Hypothalamus (tissue), 51 donors: ENCODE measurements around the gene C3orf52.

Source experiments
- DNase-seq, 51 donors: peaks; one replicate each; lab custom pipeline; 2025; lab: John Stamatoyannopoulos, UW

C3orf52 gene

DNA sequence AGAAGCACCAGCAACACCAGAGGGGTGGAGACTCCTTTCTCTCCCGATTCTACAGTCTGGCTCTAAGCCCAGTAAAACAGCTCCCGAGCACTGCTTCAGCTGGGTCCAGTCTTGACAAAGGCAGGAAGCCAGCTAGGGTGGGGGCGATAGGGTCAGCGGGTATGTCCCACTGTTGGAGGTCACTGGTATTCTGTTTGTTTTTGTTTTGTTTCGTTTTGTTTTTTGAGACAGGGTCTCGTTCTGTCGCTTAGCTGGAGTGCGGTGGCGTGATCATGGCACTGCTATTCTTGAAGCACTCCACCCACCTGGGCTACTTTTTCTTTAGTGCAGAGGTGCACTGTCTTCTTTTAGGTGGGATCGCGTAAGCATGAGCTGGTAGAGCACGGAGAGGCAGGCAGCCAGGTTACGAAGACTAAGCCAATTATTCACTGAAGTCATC is 30.6 kb downstream of the C3orf52 start:
- DNase-seq, result no peak

DNA sequence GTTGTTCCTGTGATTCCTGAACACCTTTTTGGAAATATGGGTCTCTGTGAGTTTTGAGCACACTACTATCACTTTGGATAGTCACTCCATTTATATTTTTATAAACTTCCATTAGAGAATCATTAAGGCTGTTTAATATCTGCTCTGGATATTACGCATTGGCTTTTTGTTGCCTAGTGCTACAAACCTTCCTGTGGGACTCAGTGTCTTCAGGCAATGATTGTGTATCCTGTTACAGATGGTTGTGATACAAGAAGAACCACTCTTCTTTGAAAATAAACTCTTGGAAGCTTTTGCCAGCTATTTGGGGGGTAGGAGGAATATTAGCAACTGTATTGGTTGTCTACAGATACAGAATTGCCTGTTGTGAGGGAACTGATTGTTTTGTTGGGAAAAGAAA is 31.2 kb downstream of the C3orf52 start:
- no peak for DNase-seq

DNA sequence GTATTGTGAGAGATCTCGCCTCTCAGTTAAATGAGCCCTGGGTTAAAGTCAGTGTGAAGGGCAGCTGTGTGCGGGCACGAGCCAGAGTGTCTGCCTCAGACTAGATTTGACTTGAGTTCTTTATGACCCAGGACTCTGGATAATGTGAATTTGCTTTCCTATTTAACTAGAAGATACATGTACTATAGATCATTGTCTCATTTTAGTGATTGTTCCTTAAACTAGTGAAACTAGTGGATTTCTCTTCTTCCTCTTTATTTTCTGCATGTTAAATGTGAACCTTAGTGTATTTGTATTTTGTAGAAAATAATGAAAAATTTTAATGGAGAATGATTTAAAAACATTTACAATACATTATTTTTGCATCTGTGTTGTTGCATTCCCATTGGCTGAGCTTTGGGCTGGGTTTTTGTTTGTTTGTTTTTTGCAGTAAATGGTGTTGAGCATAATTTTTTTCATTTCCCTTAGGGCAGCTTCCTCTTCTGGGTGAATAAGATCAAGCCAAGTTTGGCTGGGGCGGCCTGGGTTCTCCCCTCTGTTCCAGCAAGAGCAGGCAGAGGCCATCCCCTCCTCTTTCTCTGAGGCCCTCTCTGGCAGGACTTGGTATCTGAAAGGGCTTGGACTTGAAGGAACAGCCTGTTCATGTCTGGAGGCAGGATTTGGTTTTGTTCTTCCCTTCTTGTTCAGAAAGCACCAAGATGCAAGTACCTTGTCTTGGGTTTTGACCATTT is 31.8 kb downstream of the C3orf52 start:
- peak in 14 of 51 donors; percentile 1 to 33 (median 6) for DNase-seq

DNA sequence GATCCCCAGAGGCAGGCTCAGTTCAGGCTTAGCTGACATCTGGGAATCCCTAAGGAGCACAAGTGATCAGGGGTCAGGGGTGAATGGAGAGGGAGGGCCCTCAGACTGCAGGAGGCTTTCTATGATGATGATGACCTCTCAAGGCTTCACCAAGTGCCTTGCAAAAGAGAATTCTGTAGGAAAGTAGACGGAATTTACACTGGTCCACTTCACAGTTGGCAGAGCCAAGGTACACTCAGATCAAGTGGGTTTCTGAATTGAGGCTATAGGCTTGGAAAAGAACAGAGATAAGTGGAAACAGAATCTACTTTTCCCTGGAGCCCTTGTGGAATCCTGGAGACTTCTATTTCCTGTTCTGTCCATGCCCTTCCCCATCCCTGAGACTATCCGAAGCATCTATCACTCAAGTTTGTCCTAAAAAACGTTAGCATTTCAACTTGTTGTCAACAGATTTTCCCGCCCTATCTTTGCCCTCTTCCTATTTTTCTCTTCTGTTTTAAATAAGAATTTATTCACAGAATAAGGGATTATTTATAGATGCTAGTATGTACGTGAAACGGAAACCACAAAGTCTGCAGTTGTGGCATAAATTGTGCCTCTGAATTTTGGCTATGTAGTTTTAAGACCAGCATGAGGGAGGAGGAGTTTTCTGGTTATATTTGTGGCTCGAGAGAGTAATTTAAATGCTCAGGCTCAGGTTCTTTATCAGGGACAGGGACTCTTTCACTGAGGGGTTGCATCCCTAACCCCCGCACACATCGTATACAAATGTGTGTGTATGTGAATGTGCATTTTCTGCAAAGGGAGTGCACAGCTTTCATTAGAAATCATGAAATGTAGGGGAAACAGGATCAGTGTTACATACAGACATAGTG is 34.0 kb downstream of the C3orf52 start:
- no peak for DNase-seq

DNA sequence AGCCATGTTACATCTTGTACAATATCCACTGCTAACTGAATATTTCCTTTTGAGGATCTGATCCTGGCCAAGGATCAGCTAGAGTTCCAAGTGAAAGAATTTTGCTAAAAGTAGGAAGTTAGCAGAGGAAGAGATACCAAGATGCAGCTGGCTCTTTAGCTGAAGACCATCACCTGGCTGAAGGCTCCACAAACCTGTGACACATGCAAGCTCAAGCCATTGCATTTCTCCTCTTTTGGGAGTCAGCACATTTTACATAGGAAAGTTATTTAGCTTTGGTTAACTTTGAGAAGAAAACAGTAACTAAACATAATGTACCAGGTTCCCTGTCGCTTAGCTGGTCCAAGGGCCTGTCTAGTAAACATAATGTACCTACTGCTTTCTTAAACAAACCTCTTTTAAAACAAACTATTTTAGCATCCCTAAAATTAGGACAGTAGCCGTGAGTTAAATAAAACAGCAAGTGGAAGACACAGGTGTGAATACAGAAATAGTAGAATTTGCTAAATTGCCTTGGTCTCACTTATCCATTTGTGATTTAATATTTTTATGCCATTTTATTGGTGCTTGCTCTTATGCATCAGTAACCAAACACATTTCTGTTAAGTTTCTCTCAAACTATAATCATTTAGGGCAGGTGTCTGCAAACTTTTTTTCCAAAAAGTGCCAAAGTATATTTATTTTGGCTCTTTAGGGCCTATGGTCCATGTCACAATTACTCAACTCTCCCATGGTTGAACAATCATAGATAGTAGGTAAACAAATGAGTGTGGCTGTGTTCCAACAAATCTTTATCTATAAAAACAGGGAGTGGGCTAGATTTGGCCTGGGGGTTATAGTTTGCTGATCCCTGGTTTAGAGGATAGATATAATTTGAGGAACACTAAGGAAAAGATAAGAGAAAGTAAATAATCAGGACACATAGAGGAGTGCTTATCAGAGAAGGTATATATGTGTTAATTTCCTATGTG is 35.7 kb downstream of the C3orf52 start:
- DNase-seq, result no peak

DNA sequence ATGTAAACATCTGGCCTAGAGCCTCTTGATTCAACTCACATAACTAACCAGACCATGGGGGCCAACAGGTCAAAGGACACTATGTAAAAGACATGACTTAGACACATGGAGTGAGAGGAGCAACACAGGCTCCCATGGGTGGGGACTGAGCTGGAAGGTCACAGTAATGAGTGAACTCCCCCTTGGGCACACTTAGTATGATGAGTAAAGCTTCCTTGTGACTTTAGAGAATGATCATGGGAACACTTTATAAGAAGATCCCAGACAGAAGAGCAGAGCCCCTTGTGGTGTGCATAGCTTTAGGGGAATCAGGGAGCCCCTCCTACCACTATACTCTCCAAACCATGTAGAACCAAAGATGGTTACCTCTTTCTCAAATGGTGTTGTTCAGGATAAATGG is 36.7 kb downstream of the C3orf52 start:
- no peak for DNase-seq

DNA sequence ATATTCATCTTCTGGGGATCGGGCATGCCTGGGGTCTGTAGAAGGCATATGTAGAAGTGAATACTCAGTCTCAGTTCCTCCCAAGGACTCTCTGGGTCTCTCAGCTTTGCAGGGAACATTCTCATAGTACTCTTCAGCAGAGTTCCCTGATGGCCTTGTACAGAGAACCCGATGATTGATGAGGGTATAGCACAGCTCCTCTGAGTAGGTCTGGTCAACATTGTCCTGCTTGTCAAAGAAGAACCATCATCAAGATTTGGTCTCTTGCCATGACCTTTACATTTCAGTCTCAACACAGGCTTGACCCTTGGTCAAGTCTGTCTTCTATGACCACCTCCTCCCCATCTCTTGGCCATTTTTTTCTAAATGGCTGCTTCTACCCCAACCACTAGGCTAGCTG is 37.4 kb downstream of the C3orf52 start:
- DNase-seq, result no peak

DNA sequence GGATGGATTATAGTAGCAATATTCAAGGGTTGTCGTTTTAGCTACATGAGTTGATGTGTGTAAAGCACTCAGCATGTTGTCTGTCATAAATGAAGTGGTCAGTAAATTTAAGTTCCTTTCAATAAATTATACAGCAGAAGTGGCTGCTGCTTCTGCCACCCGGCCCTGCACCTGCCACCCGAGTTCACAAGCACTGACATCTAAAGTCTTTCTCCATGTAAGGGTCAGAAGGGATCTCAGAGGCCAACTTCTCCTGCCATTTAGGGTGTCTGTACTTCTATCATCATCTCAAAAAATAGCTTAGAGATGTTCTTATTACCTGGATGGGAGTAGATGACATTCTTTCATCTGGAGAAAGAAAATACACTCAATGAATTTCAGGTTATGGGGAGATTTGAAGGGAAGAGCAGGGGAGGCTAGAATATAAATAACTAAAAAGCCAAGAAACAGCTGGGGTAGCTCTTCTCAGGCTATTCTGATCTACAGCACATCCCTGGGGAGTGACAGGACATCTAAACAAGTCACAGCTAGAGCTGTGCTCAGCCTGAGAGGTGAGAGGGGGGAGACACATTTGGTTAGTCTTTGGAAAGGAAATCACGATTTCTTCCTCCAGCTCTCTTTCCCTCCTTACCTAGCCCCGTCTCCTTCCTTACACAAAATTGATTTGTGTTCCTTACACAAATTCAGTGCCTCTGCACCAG is 38.9 kb downstream of the C3orf52 start:
- no peak for DNase-seq

DNA sequence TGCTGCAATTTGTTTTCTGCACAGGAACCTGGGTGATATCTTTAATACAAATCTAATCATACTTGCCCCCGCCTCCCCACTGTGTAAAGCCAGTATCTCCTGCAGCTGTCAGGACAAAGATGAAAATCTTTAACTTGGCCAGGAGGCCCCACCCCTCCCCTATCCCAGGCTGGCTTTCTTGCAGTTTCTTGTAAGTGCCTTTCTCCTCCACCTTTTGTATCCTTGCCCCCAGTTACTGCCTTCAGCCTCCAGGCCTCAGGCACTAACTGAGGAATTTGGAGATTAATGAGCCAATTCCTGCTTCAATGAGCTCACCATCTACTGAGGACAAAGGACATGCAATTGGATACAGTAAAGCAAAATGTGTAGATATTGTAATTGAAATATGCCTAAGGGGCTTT is 40.3 kb downstream of the C3orf52 start:
- DNase-seq, result no peak

DNA sequence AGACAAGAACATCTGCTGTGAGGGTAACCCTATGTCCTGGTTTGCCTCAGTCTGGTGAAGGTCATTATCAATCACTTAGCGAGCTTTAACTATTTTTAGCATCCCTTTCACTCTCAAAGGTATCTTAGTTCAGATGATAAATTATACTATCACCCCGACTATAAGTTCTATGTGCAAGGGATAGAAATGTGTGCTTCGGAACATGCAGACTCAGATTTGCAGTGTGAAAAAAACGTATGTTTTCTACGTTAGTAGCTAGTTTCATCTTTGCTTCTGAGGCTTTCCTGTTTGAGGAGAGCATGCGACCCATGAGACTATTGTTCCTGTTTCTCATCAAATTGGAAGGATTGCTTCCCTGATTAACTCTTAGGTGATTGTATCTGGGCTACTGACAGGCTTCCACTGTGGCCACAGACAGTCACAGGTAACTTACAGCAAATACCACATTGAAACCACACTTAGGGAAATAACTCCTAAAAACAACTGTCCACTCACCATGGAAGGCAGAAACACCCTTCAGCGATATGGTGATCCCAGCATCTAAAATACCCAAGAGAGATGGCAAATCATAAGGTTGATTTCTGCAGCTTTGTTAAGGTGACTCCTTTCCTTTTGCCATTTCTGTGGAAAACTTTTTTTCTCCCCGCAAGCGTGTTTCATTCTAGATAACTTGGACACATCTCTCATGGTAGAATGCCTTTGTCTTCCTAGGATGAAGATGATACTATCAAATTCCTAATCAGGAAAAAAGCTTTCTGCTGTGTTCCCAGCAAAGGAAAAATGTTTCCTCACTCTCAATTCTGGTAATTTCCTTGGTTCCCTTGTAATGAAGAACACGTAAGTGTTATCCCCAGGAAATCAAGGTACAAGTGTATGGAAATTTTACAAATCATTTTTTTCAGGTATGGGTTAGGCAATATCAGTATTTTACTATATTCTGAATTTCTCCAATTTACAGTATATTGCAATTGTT is 41.6 kb downstream of the C3orf52 start:
- no peak for DNase-seq

DNA sequence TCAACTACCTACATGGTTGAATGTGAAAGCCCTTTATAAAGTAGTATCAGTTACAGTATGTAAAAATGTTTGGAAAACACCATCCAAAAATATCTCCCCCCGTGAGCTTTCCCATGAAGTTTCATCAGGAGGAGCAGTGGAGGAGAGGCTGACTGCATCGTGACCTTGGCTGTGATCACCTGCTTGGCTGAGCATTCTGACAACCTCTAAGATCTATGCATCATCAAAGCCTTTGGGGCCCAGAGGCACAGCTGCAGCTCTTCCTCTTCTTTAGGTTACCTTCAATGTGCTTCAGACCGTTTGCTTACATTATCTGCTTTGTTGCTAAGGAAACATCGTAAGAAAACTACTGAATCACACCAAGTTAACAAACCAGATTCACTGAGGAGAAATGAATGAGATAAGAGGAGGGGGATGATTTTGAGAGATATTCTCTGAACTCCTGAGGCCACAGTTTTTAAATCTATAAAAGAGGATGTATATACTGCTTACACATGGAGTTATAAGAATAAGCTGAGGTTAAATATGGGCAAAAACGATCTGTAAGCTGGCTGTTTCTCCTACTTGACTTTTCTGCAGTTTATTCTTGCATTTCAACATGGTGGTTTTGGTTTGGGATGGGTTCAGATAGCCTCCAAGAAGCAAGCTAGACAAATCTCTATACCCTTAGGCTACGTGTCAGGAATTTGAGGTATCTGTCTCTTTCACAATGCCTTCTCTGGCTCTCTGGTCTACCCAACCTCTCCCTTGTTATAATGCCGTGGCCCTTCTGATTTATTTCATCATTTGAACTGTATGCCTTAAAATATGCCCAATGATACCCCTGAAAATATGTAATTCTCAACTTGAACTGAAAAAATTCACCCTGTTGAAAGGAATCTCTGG is 42.9 kb downstream of the C3orf52 start:
- DNase-seq, result no peak

DNA sequence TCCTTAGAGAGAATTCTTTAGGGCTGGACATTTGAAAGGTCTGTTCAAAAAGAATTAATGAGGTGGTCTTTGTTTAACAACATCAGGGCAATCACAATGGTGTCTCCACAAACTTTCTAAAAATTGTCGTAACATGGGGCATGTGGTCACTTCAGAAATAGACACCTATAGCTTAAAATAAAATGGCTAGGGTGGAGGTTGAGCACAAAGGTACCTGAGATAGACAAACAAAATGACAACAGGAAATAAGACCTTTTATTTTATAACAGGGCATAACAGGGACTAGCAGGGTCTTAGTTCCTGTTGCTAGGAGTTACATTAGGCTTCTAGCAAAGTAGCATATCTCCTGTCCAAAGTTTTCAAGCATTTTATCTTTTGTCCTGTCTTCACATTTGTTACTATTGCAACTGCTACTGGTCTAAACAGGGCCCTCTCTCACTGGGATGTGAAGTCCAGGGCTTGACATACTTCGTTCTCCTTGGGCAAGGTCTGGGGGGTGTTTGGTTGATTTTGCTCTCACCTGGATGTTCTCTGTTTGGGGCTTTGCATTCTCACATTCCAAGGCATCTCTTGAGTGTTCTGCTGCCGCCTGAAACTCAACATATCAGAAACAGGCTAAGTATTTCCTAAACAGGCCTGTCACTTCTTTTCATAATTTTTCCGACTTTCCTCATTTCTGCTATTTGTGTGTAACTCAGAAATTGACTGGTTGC is 43.9 kb downstream of the C3orf52 start:
- no peak for DNase-seq

DNA sequence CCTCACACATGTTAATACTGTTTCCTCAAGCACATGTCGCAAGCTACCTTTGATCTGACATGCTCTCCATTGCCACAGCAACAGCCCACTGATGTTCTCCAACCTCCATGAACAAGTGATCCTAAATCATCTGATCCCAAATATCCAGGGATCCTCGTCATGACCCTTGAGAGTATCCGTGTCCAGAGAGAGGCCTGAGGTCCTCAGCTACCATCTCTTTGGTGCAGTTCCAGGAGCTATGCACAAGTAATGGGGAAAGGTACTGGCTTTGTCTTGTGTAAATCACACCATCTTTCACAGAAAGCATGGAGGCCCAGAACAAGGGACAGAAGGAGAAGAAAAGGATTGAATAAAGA is 44.4 kb downstream of the C3orf52 start:
- DNase-seq, result no peak

DNA sequence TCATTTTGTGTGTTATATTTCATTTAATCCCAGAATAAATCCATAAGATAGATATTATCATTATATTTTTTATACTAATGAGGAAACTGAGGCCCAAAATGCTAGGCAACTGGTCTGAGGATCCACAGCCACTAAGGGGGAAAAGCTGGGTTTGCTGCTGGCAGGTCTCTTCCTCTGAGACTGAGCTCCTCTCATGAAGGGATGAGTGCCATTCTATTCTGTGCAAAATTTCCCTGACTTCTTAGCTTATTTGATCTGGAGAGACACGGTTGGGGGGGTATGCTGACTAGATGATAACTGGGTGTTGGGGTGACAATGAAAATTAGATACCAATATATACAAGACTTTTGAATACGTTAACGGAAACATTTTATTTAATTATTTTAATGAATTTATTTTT is 44.9 kb downstream of the C3orf52 start:
- DNase-seq, result no peak

DNA sequence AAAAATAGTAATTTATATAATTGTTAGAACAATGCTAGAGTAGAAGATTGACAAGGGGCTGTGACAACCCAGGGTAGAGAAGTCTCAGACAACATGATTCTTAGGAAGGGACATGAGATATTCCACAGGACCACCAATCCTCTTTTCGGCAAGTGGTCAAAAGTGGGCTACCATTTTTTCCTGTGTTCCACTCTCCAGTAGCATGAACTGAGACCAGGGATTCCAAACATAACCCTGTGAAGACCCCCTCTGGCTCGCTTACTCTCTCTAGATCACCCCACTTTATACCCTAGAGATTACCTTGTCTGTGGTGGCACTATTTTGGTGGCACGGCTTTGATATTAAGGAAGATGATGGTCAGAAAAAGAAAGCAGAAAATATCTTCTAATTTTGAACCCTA is 45.9 kb downstream of the C3orf52 start:
- DNase-seq, result no peak

DNA sequence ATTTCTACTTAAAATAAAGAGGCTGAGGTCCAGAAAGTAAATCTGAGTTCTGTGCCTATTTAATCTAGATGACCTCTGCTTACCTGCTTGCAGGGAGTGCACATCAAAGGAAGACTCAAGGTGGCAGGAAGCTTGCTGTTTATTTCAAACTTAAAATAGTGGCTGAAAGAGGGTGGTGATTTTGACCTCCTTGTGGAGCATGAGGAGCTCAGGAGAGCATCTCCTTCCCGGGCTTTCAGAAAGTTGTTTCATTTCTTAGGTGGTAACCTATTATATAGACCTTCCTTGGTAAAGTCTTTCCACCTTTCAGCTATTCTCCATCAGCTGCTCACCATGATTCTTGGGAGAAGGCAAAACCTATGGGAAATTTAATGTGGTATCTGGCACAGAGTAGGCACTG is 46.4 kb downstream of the C3orf52 start:
- DNase-seq, result no peak

DNA sequence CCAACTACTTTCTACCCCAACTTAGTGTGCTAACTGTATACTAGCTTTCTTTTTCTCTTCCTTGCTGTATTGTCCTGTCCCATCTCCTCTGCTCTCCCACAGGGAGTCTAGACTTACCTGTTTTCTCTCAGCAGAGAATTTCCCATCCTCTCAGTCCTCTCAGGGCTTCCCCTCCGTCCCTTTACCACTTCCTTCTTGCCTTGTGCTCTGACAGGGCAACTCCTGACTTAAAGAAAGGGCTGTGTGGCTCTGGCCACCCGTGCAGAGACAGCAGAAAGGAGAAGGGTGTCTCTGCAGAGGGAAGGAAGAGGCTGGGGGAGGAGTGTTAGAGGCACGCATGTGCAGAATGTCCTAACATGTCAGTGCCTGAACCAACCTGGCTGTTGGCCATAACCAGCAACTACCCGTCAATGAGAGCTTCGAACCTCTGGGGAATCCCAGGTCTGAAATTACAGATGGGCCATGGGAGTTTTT is 46.8 kb downstream of the C3orf52 start, which contains the start of gene GCSAM:
Gene GCSAM (minus strand): TSS at position 274 of the 474 bp plus-strand sequence. CDS start 128 bp downstream, at position 146.
- peak in 27 of 51 donors; percentile 3 to 56 (median 17) for DNase-seq
